ENCODE data around the gene PDE4A.

PDE4A gene

GRCh38 chr19:10500247-10500592, 79.9 kb downstream of the PDE4A start:
- DNase-seq (ENCODE audit: low spot score in 2 of 2) (no peak), ATAC-seq (replicated peaks; ENCODE audit: extremely low read depth, poor library complexity, severe bottlenecking) (no peak)
- Mint-ChIP-seq H3K36me3 (ENCODE audit: insufficient read depth) (peaks cover 19% of the 10 kb centered on the region), H3K4me1 (peaks cover 43% of the 10 kb centered on the region), H3K9me3 (no peaks in the 10 kb centered on the region), H3K4me3 (peak overlapping the region; percentile 72), H3K27ac (ENCODE audit: low read depth) (no peak overlapping the region), H3K27me3 (no peaks in the 10 kb centered on the region)

GRCh38 chr19:10501971-10502523, 81.7 kb downstream of the PDE4A start:
- peaks cover 12% of the 10 kb centered on the region for H3K36me3 Mint-ChIP-seq (ENCODE audit: insufficient read depth)
- H3K27ac Mint-ChIP-seq (ENCODE audit: low read depth) = peak overlapping the region; percentile 83
- peak overlapping the region; percentile 95 for H3K4me3 Mint-ChIP-seq
- no peaks in the 10 kb centered on the region for H3K9me3 Mint-ChIP-seq
- ATAC-seq (replicated peaks; ENCODE audit: extremely low read depth, poor library complexity, severe bottlenecking) (peak; percentile 20), DNase-seq (ENCODE audit: low spot score in 2 of 2) (peak in 1 of 2 donors; percentile 29)
- no peaks in the 10 kb centered on the region for H3K27me3 Mint-ChIP-seq
- H3K4me1 Mint-ChIP-seq = peaks cover 48% of the 10 kb centered on the region

- peak; percentile 81 to 82 for DNase-seq (ENCODE audit: low spot score in 2 of 2)
- peak overlapping the region; percentile 95 for H3K4me3 Mint-ChIP-seq
- peak overlapping the region; percentile 83 for H3K27ac Mint-ChIP-seq (ENCODE audit: low read depth)
- peak; percentile 90 for ATAC-seq (replicated peaks; ENCODE audit: extremely low read depth, poor library complexity, severe bottlenecking)
- H3K27me3 Mint-ChIP-seq = no peaks in the 10 kb centered on the region
- no peaks in the 10 kb centered on the region for H3K9me3 Mint-ChIP-seq
- H3K36me3 Mint-ChIP-seq (ENCODE audit: insufficient read depth) = peaks cover 13% of the 10 kb centered on the region
- H3K4me1 Mint-ChIP-seq = peaks cover 44% of the 10 kb centered on the region
Observed at GRCh38 chr19:10502524-10503001, 82.2 kb downstream of the PDE4A start.

GRCh38 chr19:10503002-10503789, 82.9 kb downstream of the PDE4A start, which contains the start of gene KEAP1:
Gene KEAP1 (minus strand): TSS chr19:10503356. CDS start chr19:10500033, 3,323 bp downstream.
- H3K27me3 Mint-ChIP-seq = no peaks in the 10 kb centered on the region
- DNase-seq (ENCODE audit: low spot score in 2 of 2) = peak in 1 of 2 donors; percentile 28
- peak within 1 kb of the TSS; percentile 95 for H3K4me3 Mint-ChIP-seq

GRCh38 chr19:10505583-10506229, 85.4 kb downstream of the PDE4A start:
- peak; percentile 78 to 79 for DNase-seq (ENCODE audit: low spot score in 2 of 2)

More at GRCh38 chr19:10503002-10503789, 82.9 kb downstream of the PDE4A start, which contains the start of gene KEAP1:
- Mint-ChIP-seq H3K36me3 (ENCODE audit: insufficient read depth) (peaks cover 17% of the 10 kb centered on the region), H3K4me1 (peaks cover 44% of the 10 kb centered on the region), H3K9me3 (no peaks in the 10 kb centered on the region), H3K27ac (ENCODE audit: low read depth) (peak within 1 kb of the TSS; percentile 98)
- peak; percentile 25 for ATAC-seq (replicated peaks; ENCODE audit: extremely low read depth, poor library complexity, severe bottlenecking)

GRCh38 chr19:10508036-10508435, 87.7 kb downstream of the PDE4A start:
- Mint-ChIP-seq H3K4me1 (peaks cover 26% of the 10 kb centered on the region), H3K4me3 (no peak overlapping the region), H3K27me3 (peaks cover 1% of the 10 kb centered on the region), H3K36me3 (ENCODE audit: insufficient read depth) (peaks cover 30% of the 10 kb centered on the region), H3K9me3 (no peaks in the 10 kb centered on the region), H3K27ac (ENCODE audit: low read depth) (no peak overlapping the region)
- no peak for DNase-seq (ENCODE audit: low spot score in 2 of 2)
- ATAC-seq (replicated peaks; ENCODE audit: extremely low read depth, poor library complexity, severe bottlenecking) = no peak

More at GRCh38 chr19:10505583-10506229, 85.4 kb downstream of the PDE4A start:
- peak; percentile 42 for ATAC-seq (replicated peaks; ENCODE audit: extremely low read depth, poor library complexity, severe bottlenecking)
- peak overlapping the region; percentile 32 for H3K27ac Mint-ChIP-seq (ENCODE audit: low read depth)
- no peaks in the 10 kb centered on the region for H3K27me3 Mint-ChIP-seq
- H3K9me3 Mint-ChIP-seq = no peaks in the 10 kb centered on the region
- peak overlapping the region; percentile 18 for H3K4me3 Mint-ChIP-seq
- peaks cover 18% of the 10 kb centered on the region for H3K36me3 Mint-ChIP-seq (ENCODE audit: insufficient read depth)
- peaks cover 31% of the 10 kb centered on the region for H3K4me1 Mint-ChIP-seq

- peak overlapping the region; percentile 65 for H3K4me3 Mint-ChIP-seq
- H3K9me3 Mint-ChIP-seq = no peaks in the 10 kb centered on the region
- peaks cover 28% of the 10 kb centered on the region for H3K4me1 Mint-ChIP-seq
- no peak for DNase-seq (ENCODE audit: low spot score in 2 of 2)
- H3K27me3 Mint-ChIP-seq = peaks cover 8% of the 10 kb centered on the region
- ATAC-seq (replicated peaks; ENCODE audit: extremely low read depth, poor library complexity, severe bottlenecking) = no peak
- peak overlapping the region; percentile 81 for H3K27ac Mint-ChIP-seq (ENCODE audit: low read depth)
- H3K36me3 Mint-ChIP-seq (ENCODE audit: insufficient read depth) = peaks cover 37% of the 10 kb centered on the region
Observed at GRCh38 chr19:10508707-10509106, 88.4 kb downstream of the PDE4A start.

GRCh38 chr19:10510301-10510802, 90.0 kb downstream of the PDE4A start:
- H3K27ac Mint-ChIP-seq (ENCODE audit: low read depth) = no peak overlapping the region
- H3K4me1 Mint-ChIP-seq = peaks cover 39% of the 10 kb centered on the region
- H3K27me3 Mint-ChIP-seq = peaks cover 8% of the 10 kb centered on the region
- no peak for ATAC-seq (replicated peaks; ENCODE audit: extremely low read depth, poor library complexity, severe bottlenecking)
- peak overlapping the region; percentile 11 for H3K4me3 Mint-ChIP-seq
- DNase-seq (ENCODE audit: low spot score in 2 of 2) = peak; percentile 47 to 62
- H3K9me3 Mint-ChIP-seq = no peaks in the 10 kb centered on the region
- peaks cover 53% of the 10 kb centered on the region for H3K36me3 Mint-ChIP-seq (ENCODE audit: insufficient read depth)

- H3K9me3 Mint-ChIP-seq = no peaks in the 10 kb centered on the region
- H3K27me3 Mint-ChIP-seq = peaks cover 8% of the 10 kb centered on the region
- ATAC-seq (replicated peaks; ENCODE audit: extremely low read depth, poor library complexity, severe bottlenecking) (no peak), DNase-seq (ENCODE audit: low spot score in 2 of 2) (no peak)
- H3K36me3 Mint-ChIP-seq (ENCODE audit: insufficient read depth) = peaks cover 63% of the 10 kb centered on the region
- peak overlapping the region; percentile 88 for H3K27ac Mint-ChIP-seq (ENCODE audit: low read depth)
- H3K4me1 Mint-ChIP-seq = peaks cover 49% of the 10 kb centered on the region
- H3K4me3 Mint-ChIP-seq = peak overlapping the region; percentile 77
Observed at GRCh38 chr19:10513223-10513622, 92.9 kb downstream of the PDE4A start.

GRCh38 chr19:10514211-10515145, 94.1 kb downstream of the PDE4A start:
- peaks cover 61% of the 10 kb centered on the region for H3K36me3 Mint-ChIP-seq (ENCODE audit: insufficient read depth)
- H3K27me3 Mint-ChIP-seq = peaks cover 8% of the 10 kb centered on the region
- H3K4me1 Mint-ChIP-seq = peaks cover 54% of the 10 kb centered on the region
- ATAC-seq (replicated peaks; ENCODE audit: extremely low read depth, poor library complexity, severe bottlenecking) (no peak), DNase-seq (ENCODE audit: low spot score in 2 of 2) (peak; percentile 50 to 51)
- peak overlapping the region; percentile 88 for H3K27ac Mint-ChIP-seq (ENCODE audit: low read depth)
- peak overlapping the region; percentile 77 for H3K4me3 Mint-ChIP-seq
- H3K9me3 Mint-ChIP-seq = no peaks in the 10 kb centered on the region

- H3K9me3 Mint-ChIP-seq = no peaks in the 10 kb centered on the region
- peak; percentile 74 for ATAC-seq (replicated peaks; ENCODE audit: extremely low read depth, poor library complexity, severe bottlenecking)
- peak overlapping the region; percentile 77 for H3K4me3 Mint-ChIP-seq
- H3K27ac Mint-ChIP-seq (ENCODE audit: low read depth) = peak overlapping the region; percentile 87
- peaks cover 8% of the 10 kb centered on the region for H3K27me3 Mint-ChIP-seq
- peak; percentile 33 to 77 for DNase-seq (ENCODE audit: low spot score in 2 of 2)
- peaks cover 61% of the 10 kb centered on the region for H3K4me1 Mint-ChIP-seq
- peaks cover 58% of the 10 kb centered on the region for H3K36me3 Mint-ChIP-seq (ENCODE audit: insufficient read depth)
Observed at GRCh38 chr19:10516064-10516385, 95.7 kb downstream of the PDE4A start.
